HL-60 (cell line): ENCODE data around the gene DSCAML1.

ENCODE experiments used
- CTCF ChIP-seq: IDR thresholded peaks from one replicate; pipeline ENCODE4 v1.5.1; 2011; ENCODE audit warnings: low read length, control low read depth, inconsistent platforms; ENCODE audit not compliant: insufficient read depth
- POLR2AphosphoS5 ChIP-seq: IDR thresholded peaks from 2 replicates; pipeline ENCODE4 v1.6.1; 2012; ENCODE audit warnings: low read depth
- REST ChIP-seq: IDR thresholded peaks from 2 replicates; pipeline ENCODE4 v1.6.1; 2012; ENCODE audit warnings: low read depth; ENCODE audit not compliant: insufficient replicate concordance

- no peak for TF ChIP-seq POLR2AphosphoS5
- no peak for TF ChIP-seq CTCF
- no peak for TF ChIP-seq REST
These were observed 384.3 kb downstream of the DSCAML1 start for GRCh38 chr11:117412653-117413275.
